ENCODE results near the gene MELK. TPM values are rescaled to one million over a fixed set of nuclear protein-coding genes. Genes with fewer than 3 reads are reported as not detected.

The MELK gene
- total and polyA plus RNA-seq, 2 of the 4 experiments (the other 2 are of a cell fraction), result 20.8 to 27.4 TPM

- Histone ChIP-seq H3K4me2 (ENCODE audit: low read depth, low read length) (no peak overlapping the region), H2BK120ac (ENCODE audit: low read depth, low read length) (no peak overlapping the region), H3K79me1 (ENCODE audit: low read depth in 1 of 2, low read length in 2 of 2) (no peaks in the 10 kb centered on the region), H2BK20ac (ENCODE audit: low read depth, low read length) (no peak overlapping the region), H3K4me3 (ENCODE audit: insufficient read depth, low read depth, low read length) (no peak overlapping the region), H3K9me1 (ENCODE audit: insufficient read depth, low read length) (no peaks in the 10 kb centered on the region), H3K23ac (ENCODE audit: low read depth, low read length) (no peak overlapping the region), H2AK5ac (ENCODE audit: low read depth, low read length) (no peak overlapping the region), H2BK5ac (ENCODE audit: low read depth, low read length, poor library complexity, severe bottlenecking) (no peak overlapping the region), H2AFZ (replicated peaks; ENCODE audit: low read length, poor library complexity) (no peak overlapping the region), H4K8ac (ENCODE audit: low read depth in 2 of 2, low read length in 2 of 2) (no peak overlapping the region), H3K27ac (ENCODE audit: insufficient read depth, low read length) (no peak overlapping the region), H3K18ac (ENCODE audit: low read depth, low read length) (no peak overlapping the region), H4K20me1 (ENCODE audit: insufficient read depth, low read length) (no peaks in the 10 kb centered on the region), H4K91ac (ENCODE audit: insufficient read depth, low read depth, low read length) (no peak overlapping the region), H3K4ac (ENCODE audit: low read depth, low read length) (no peak overlapping the region), H3K9me3 (ENCODE audit: control insufficient read depth, insufficient read depth, low read length) (no peaks in the 10 kb centered on the region), H2AK9ac (replicated peaks; ENCODE audit: low read depth, low read length, poor library complexity) (no peak overlapping the region), H4K5ac (ENCODE audit: low read depth, low read length) (no peak overlapping the region), H3K56ac (ENCODE audit: extremely low read depth, insufficient read depth, low read length) (no peak overlapping the region), H3K9ac (ENCODE audit: low read depth, low read length) (no peak overlapping the region), H2BK15ac (ENCODE audit: low read depth, low read length) (no peak overlapping the region), H3K36me3 (ENCODE audit: control insufficient read depth, insufficient read depth, low read length) (no peaks in the 10 kb centered on the region), H3K4me1 (ENCODE audit: control insufficient read depth, insufficient read depth, low read length) (no peaks in the 10 kb centered on the region), H3K14ac (replicated peaks; ENCODE audit: low read depth, low read length) (no peak overlapping the region), H3K27me3 (ENCODE audit: control insufficient read depth, insufficient read depth, low read length) (peaks cover 7% of the 10 kb centered on the region)
- DNase-seq (no peak), ATAC-seq (ENCODE audit: low read depth) (no peak)
- CTCF ChIA-PET, result no interaction called here
- TF ChIP-seq RFX5 (IDR thresholded peaks at IDR 0.05; ENCODE audit: low read depth, low read length) (no peak), MXI1 (IDR thresholded peaks at IDR 0.05; ENCODE audit: borderline replicate concordance, low read depth, low read length) (no peak), MAZ (IDR thresholded peaks at IDR 0.05; ENCODE audit: borderline replicate concordance, low read depth, low read length) (no peak), FOS (IDR thresholded peaks at IDR 0.05; ENCODE audit: low read depth, low read length) (no peak), RAD21 (IDR thresholded peaks at IDR 0.05; ENCODE audit: low read length) (no peak), SMC3 (IDR thresholded peaks at IDR 0.05; ENCODE audit: low read depth, low read length) (no peak)
- in situ Hi-C loops (cut with MboI; ENCODE audit: low sequenced_read_pairs) (no loop called here), dilution Hi-C loops (cut with HindIII; ENCODE audit: low sequenced_read_pairs, unreplicated experiment) (no loop called here), intact Hi-C loops (cut with micrococcal nuclease) (no loop called here)
- no CpG with 5 or more reads among the region's 1 CpG for WGBS, 2 experiments (ENCODE audit: extremely low coverage in 2 of 2, insufficient read length in 1 of 2)
- BruUV-seq (replicated peaks), result no TSS peak
- POLR2A ChIA-PET (ENCODE audit: unreplicated experiment), result no interaction called here
Observed at GRCh38 chr9:36548454-36548853, 24.2 kb upstream of the MELK start.
